ENCODE data around the gene BAIAP2L2.
"Not testable (repeated sequence)": the region's sequence is repeated elsewhere in the genome, so short reads cannot be mapped to it uniquely, and the experiment has no call there.

BAIAP2L2 gene

GRCh38 chr22:38080474-38080849 is 30.0 kb downstream of the BAIAP2L2 start:
- DNase-seq, result no peak

GRCh38 chr22:38079804-38080203 is 30.7 kb downstream of the BAIAP2L2 start:
- no peak for DNase-seq

- DNase-seq, result not testable (repeated sequence)
These were observed 31.3 kb downstream of the BAIAP2L2 start for GRCh38 chr22:38079208-38079607.

GRCh38 chr22:38078046-38078840 is 32.2 kb downstream of the BAIAP2L2 start:
- no peak for DNase-seq

- no peak for DNase-seq
These were observed 32.9 kb downstream of the BAIAP2L2 start for GRCh38 chr22:38077595-38077994.

GRCh38 chr22:38077096-38077495 is 33.4 kb downstream of the BAIAP2L2 start:
- no peak for DNase-seq

GRCh38 chr22:38075961-38076360 is 34.5 kb downstream of the BAIAP2L2 start:
- DNase-seq, result no peak

- DNase-seq, result no peak
These were observed 35.2 kb downstream of the BAIAP2L2 start for GRCh38 chr22:38075105-38075825.

GRCh38 chr22:38074181-38075104 is 36.0 kb downstream of the BAIAP2L2 start:
- no peak for DNase-seq

- DNase-seq, result no peak
These were observed 37.0 kb downstream of the BAIAP2L2 start for GRCh38 chr22:38073150-38074130.

- DNase-seq, result no peak
These were observed 37.9 kb downstream of the BAIAP2L2 start for GRCh38 chr22:38072322-38073149.

- no peak for DNase-seq
These were observed 38.8 kb downstream of the BAIAP2L2 start for GRCh38 chr22:38071421-38072321.

- no peak for DNase-seq
These were observed 40.1 kb downstream of the BAIAP2L2 start for GRCh38 chr22:38070250-38070921.

GRCh38 chr22:38069372-38070249 is 40.9 kb downstream of the BAIAP2L2 start:
- DNase-seq, result no peak

GRCh38 chr22:38068641-38069371 is 41.7 kb downstream of the BAIAP2L2 start:
- DNase-seq, result no peak

- DNase-seq, result no peak
These were observed 42.6 kb downstream of the BAIAP2L2 start for GRCh38 chr22:38067761-38068360.

- DNase-seq, result no peak
These were observed 43.5 kb downstream of the BAIAP2L2 start for GRCh38 chr22:38067028-38067415.
